ENCODE results near the gene MEGF6.

Gene MEGF6

DNA sequence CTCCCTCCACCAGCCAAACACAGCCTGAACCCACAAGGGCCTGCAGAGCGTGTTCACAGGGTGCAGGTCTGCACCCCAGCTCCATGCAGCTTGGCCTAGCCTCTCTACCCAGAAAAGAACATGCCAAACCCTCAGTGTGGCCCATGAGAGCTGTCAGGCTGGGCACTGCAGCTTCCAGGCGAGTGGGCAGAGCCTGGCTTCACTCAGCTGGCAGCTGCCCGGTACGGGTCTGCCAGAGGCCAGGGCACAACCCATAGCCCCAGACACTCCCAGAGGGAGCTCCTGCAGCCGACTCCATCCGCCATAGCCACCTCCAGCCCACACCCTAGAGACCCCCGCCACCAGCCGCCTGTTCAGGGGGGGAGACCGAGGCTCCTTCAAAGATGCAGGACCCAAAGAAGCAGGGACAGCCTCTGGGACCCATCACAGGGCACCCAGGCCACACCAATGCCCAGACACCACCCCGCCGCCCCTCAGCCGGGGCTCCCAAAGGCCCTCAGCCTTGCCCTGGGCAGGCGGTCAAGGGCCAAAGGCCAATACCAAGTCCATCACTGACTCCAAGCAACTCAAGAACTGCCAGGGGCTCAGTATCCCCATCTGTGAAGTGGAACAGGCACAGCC, 42.4 kb downstream of the MEGF6 start:
- no peak for DNase-seq

GRCh38 chr1:3566951-3567804, 44.1 kb downstream of the MEGF6 start:
- no peak for DNase-seq

GRCh38 chr1:3566003-3566885, 45.1 kb downstream of the MEGF6 start:
- DNase-seq: no peak

GRCh38 chr1:3564921-3565831, 46.1 kb downstream of the MEGF6 start:
- no peak for DNase-seq

DNA sequence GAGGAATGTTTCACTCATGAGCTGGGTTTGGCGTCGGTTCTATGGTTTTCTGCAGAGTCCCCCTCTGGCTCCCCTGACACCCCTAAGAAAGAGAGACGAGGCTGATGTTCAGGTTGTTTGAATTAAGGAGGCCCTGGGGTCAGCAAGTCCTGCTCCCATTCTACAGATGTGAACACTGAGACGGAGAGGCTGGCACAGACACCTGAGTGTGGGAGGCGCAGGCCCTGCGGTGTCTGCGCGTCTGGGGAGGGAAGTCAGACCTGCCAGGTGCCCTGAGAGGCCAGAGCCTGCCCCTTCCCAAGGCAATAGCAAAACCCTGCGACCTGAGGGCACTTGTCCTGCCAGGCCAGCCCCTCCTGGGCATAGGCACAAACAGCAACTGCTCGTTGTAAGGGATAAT, 47.7 kb downstream of the MEGF6 start:
- DNase-seq: no peak

DNA sequence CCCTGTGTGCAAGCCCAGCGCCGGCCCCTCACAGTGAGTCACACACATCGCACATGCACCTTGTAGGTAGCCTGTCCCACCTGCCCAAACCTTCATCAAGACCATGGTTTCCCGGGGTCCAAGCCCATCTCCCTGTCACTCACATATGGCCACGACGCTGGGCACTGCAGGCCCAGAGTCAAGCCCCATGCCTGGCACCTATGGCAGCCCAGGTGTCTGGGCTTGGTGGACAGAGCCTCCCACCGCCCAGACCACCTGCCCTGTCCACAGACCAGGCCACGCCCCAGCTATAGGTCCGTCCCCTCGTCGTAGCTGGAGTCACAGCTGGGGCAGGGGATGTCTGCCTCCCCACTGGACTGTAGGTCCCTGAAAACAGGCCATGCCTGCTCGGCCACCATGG, 48.2 kb downstream of the MEGF6 start:
- DNase-seq: no peak

- DNase-seq: no peak
These were observed 48.6 kb downstream of the MEGF6 start for GRCh38 chr1:3562712-3563111.

- DNase-seq: no peak
These were observed 49.6 kb downstream of the MEGF6 start for GRCh38 chr1:3561702-3562101.

GRCh38 chr1:3560981-3561380, 50.3 kb downstream of the MEGF6 start:
- no peak for DNase-seq

DNA sequence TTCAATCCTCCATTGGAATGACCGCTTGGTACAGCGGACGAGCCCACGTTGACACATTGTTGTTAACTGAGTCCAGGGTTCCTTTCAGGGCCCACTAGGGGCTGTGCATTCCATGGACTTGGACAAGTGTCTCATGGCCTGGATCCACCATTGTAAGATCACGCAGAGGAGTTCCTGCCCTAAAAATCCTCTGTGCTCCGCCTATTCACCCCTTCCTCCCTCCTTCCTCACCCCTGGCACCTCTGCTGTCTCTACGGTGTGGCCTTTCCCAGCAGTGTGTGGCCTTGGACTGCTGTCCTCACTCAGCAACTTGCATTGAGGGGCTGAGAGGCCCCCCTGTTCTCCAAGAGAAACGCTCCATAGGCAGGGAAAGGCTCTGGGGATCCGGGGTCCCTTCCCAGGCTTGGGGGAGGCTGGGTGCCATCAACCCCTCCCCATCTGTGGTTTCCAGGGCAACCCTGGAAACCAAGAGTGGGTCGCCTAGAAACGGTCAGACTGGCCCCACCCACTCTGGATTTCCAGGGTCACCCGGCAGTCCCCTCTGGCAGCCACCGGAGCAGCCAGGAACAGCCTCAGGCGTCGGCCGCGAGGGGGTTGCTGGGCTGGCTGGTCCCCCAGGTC, 50.9 kb downstream of the MEGF6 start:
- no peak for DNase-seq

GRCh38 chr1:3558036-3558726, 53.1 kb downstream of the MEGF6 start:
- DNase-seq: no peak

GRCh38 chr1:3557366-3557765, 53.9 kb downstream of the MEGF6 start:
- DNase-seq: no peak

- DNase-seq: no peak
These were observed 55.0 kb downstream of the MEGF6 start for GRCh38 chr1:3556336-3556735.

DNA sequence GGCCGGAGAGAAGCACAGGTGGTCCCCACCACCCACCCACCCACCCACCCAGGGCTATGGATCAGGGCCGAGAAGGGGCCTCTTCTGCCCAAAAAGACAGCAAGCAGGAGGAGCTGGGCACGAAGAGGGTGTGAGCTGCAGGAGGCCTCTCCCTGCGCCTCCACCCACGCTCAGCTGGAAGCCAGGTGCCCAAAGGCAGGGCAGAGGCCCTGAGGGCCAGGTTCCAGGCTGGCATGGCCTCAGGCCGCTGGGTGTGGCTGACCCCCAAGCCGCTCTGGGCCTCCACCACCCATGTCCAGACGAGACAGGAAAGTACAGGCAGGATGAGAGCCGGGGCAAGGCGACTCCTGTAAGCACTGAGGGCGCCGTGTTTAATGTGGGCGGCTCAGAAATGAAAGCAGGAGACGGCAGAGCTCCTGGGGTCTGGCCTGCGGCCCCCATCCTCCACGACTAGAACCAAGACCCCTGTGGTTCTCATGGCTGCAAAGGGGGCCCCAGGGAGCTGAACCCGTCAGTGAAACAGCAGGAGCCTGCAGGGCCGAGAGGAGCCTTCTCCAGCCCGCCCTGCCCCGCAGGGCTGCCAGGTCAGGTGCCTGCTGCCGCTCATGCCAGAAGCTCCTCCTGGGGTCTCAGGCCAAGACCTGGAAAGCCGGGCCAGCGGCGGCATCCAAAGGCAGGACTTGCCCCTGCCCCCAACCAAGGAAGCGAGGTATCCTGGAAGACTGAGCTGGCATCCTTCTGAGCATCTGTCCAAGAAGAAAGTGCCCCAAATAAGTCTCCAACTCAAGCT, 56.0 kb downstream of the MEGF6 start:
- no peak for DNase-seq

DNA sequence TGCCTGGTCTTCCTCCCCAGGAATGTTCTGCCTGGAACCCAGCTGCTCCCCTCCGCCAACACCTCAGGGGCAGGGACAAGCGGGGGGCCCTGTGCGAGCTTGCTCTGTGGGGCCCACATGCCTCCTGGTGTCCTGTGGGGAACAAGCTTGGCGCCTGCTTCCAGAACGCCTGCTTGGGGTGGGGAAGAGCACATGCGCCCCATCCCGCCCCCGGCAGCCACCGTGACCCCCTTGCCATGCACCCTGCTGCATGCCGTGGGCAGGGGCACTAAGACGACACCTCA, 57.4 kb downstream of the MEGF6 start:
- DNase-seq: no peak

- no peak for DNase-seq
These were observed 58.0 kb downstream of the MEGF6 start for GRCh38 chr1:3553166-3553939.

GRCh38 chr1:3552751-3553150, 58.6 kb downstream of the MEGF6 start:
- DNase-seq: no peak

GRCh38 chr1:3552176-3552575, 59.1 kb downstream of the MEGF6 start:
- no peak for DNase-seq

DNA sequence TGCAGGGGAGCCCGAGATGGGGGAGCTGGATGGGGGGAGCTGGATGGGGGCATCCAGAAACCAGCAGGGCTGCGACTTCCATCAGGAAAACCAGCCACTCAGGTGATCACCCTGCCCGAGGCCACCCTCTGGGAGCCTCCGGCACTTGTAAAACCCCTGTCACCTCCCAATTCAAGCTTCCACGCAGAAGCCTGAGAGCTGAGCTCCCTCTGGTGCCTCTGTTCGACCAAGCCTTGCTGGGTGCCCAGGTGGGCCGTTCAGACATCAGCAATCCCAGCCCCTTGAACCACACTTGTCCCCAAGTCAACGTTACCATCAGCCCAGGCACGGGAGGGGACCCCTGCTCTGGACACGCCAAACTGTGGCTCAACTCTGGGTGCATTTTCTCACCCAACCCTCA, 59.6 kb downstream of the MEGF6 start:
- DNase-seq: no peak

DNA sequence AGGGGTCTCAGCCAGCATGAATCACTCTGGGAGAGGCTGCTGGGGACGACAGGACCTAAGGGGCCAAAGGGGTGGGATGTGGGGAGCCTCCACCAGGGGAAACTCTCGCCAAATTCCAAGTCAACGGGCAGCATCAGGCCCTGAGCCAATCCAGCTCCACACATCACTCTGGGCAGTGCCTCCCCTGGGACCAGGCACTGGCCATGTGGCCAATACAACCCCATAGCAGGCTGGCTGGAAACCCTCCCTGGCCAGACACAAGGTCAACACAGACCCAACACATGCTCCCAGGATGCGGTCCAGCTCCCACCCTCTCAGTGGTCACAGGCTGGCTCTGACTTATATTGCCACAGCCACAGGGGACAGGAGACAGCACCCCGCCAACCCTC, 60.0 kb downstream of the MEGF6 start:
- no peak for DNase-seq
